Kidney (tissue), 14 donors: ENCODE results near the gene OTOS. TPM values are rescaled to one million over a fixed set of nuclear protein-coding genes. Genes with fewer than 3 reads are reported as not detected.

ENCODE experiments used
- DNase-seq, 5 donors: peaks; one replicate each; pipeline ENCODE4 v3.0.0-alpha.2; 2013 to 2020
- FAIRE-seq: peaks from 2 replicates; lab custom pipeline; 2012; peaks lifted over from hg19 to GRCh38; lab: Jason Lieb, UNC
- H3K27ac ChIP-seq, 2 donors: one replicate each; pipeline ENCODE4 v1.7.0; 2013; ENCODE audit warnings: low read depth in 2 of 2, low read length in 2 of 2, inconsistent platforms in 1 of 2
- H3K27me3 ChIP-seq: one replicate; pipeline ENCODE4 v1.7.1; 2013; ENCODE audit warnings: low read length, inconsistent platforms; ENCODE audit not compliant: control insufficient read depth, insufficient read depth
- H3K36me3 ChIP-seq, 3 donors: one replicate each; pipeline versions ENCODE4 v1.7.0 to v1.7.1; 2013; ENCODE audit warnings: low read length in 3 of 3, control low read depth in 1 of 3, inconsistent platforms in 1 of 3; ENCODE audit not compliant: insufficient read depth in 3 of 3, control insufficient read depth in 2 of 3
- H3K4me1 ChIP-seq, 3 donors: one replicate each; pipeline versions ENCODE4 v1.7.0 to v1.7.1; 2013; ENCODE audit warnings: low read length in 3 of 3, inconsistent platforms in 1 of 3, low read depth in 1 of 3; ENCODE audit not compliant: control insufficient read depth in 2 of 3, insufficient read depth in 2 of 3
- H3K4me3 ChIP-seq, 3 donors: one replicate each; pipeline versions ENCODE4 v1.7.0 to v1.8.1; 2013; ENCODE audit warnings: low read length in 3 of 3, control low read depth in 1 of 3, inconsistent platforms in 1 of 3
- H3K9ac ChIP-seq, 3 donors: one replicate each; pipeline versions ENCODE4 v1.7.0 to v1.7.1; 2013; ENCODE audit warnings: low read length in 3 of 3, control low read depth in 1 of 3, inconsistent platforms in 1 of 3
- H3K9me3 ChIP-seq, 3 donors: one replicate each; pipeline versions ENCODE4 v1.7.0 to v1.7.1; 2013; ENCODE audit warnings: low read length in 3 of 3, control low read depth in 1 of 3, inconsistent platforms in 1 of 3; ENCODE audit not compliant: control insufficient read depth in 2 of 3, insufficient read depth in 1 of 3
- CTCF ChIP-seq: IDR thresholded peaks from 3 replicates; pipeline ENCODE4 v1.5.1; 2012; ENCODE audit warnings: mild to moderate bottlenecking, moderate library complexity, borderline replicate concordance; ENCODE audit not compliant: insufficient read depth; ENCODE audit errors: extremely low read depth
- intact Hi-C: fragments of 100-400 bp; cut with DNase I; formaldehyde crosslinking; loops from one replicate; pipeline ENCODE4 v1.11.1; 2022
- polyA plus RNA-seq: library from polyadenylated mRNA; stranded (reverse); fragments of 350-450 nt; fragmentation: Illumina TruSeq; extraction: RNeasy Lipid Tissue Mini Kit (QIAGEN cat#74804); gene quantifications from one replicate; pipeline ENCODE4 v1.2.3, GENCODE V29; 2014; ENCODE audit warnings: low read depth, low replicate concordance; ENCODE audit not compliant: insufficient read depth
- total RNA-seq: library from RNA; stranded (reverse); fragmentation: NEBNext Ultra II Directional; extraction: Animal tissue kit (Norgen Biotek cat#: 25700); gene quantifications from one replicate; pipeline ENCODE4 v1.2.1, GENCODE V29; 2021
- donor health status: control.
- donor health status: control.
- donor health status: control.
- donor health status: control.
- donor health status: control.
- donor health status: DM: yes; HTN: yes; CAD: no.
- donor health status: Normal renal cell carcinoma (clear cell type).

The OTOS gene
- total and polyA plus RNA-seq, 2 donors from 2014 or later: 1.5 to 4.6 TPM

GRCh38 chr2:240163844-240164574 lies 23.6 kb upstream of the OTOS start:
- peak in 1 of 5 donors; percentile 5 for DNase-seq

DNA sequence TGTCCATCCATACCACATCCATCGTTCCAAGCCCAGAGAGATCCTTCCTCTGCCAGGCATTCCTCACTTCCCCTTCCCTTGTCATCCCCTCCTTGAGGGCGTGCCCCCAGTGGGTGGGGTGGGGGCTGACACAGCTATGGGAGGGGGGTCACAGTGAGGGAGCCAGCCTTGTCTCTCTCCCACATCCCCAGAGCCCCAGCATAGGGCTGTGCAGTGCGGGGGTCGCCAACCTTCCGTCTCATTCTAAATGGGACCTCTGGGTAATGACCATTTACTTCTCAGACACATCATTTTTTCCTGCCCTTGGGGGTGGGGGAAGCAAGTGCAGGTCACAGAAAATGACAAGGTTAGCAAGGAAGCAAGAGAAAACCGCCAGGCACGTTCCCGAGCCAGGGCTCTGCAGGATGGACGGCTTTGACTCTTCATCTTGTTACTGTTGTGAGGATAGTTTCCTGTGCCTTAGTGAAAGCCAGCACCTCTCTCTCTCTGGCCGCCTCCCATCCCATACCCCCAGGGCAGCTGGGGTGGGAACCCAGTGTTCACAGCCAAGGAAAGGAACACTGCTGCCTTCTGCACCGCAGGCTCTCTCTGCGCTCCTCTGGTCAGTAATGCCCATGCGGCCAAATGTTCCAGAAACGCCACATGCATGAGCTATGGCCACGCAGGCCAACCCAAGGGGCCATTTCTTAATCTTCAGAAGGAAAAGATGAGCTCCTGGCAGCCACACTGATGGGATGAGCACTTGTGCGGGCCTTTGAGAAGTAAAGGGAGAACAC lies 22.7 kb upstream of the OTOS start:
- DNase-seq: peak in 2 of 5 donors; percentile 33 to 37
- TF ChIP-seq CTCF: no peak
- peaks cover 0 to 4% (median 0%) of the 10 kb centered on the region in 3 donors for H3K9me3 ChIP-seq
- peaks cover 0 to 3% (median 0%) of the 10 kb centered on the region in 3 donors for H3K36me3 ChIP-seq
- intact Hi-C loops: no loop called here
- no peaks in the 10 kb centered on the region for H3K4me1 ChIP-seq
- FAIRE-seq: no peak
- no peaks in the 10 kb centered on the region for H3K27me3 ChIP-seq
- H3K9ac ChIP-seq: no peak overlapping the region
- no peak overlapping the region for H3K27ac ChIP-seq
- no peak overlapping the region for H3K4me3 ChIP-seq

More at GRCh38 chr2:240163844-240164574, 23.6 kb upstream of the OTOS start:
- Histone ChIP-seq H3K27ac (no peak overlapping the region), H3K4me3 (no peak overlapping the region), H3K27me3 (no peaks in the 10 kb centered on the region), H3K9ac (no peak overlapping the region), H3K4me1 (no peaks in the 10 kb centered on the region), H3K36me3 (peaks cover 0 to 3% (median 0%) of the 10 kb centered on the region in 3 donors), H3K9me3 (peaks cover 0 to 4% (median 0%) of the 10 kb centered on the region in 3 donors)
- intact Hi-C loops: no loop called here
- no peak for FAIRE-seq
- TF ChIP-seq CTCF: no peak

DNA sequence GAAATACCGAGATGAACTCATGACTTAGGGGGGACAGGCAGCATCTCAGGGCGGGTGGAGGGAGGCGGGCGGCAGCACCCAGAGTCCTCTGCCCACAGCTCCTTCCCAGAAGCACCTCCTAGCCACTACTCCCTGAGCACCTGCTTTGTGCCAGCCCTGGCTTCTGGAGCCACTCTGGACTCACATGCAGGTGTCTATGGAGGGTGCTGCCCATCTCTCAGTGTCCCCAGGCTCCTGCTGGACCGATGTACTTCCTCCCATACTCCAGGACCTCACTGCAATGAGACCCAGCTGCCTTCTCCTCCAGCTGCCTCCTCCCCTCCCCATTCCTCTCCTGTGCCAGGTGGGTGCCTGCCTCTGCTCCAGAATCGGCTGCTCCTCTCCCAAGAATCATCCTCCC lies 22.1 kb upstream of the OTOS start:
- H3K27me3 ChIP-seq: no peaks in the 10 kb centered on the region
- no peak overlapping the region for H3K4me3 ChIP-seq
- intact Hi-C loops: no loop called here
- peaks cover 0 to 4% (median 0%) of the 10 kb centered on the region in 3 donors for H3K9me3 ChIP-seq
- FAIRE-seq (no peak), DNase-seq (peak in 1 of 5 donors; percentile 10)
- H3K4me1 ChIP-seq: no peaks in the 10 kb centered on the region
- H3K9ac ChIP-seq: no peak overlapping the region
- no peak for TF ChIP-seq CTCF
- peaks cover 0 to 3% (median 0%) of the 10 kb centered on the region in 3 donors for H3K36me3 ChIP-seq
- H3K27ac ChIP-seq: no peak overlapping the region
